Stimulated activated CD4-positive, alpha-beta T cell treated with anti-CD3 and anti-CD28 coated beads, Interleukin-2, amount 100 ng/mL, for 24 hours (primary cell): Measurements from ENCODE around the gene KLRG1.
A peak's percentile ranks its signal among the peaks of the same experiment; 100 is the strongest.

ENCODE experiments used
- DNase-seq, 2 donors: peaks; one replicate each; pipeline ENCODE4 v3.0.0-alpha.2; 2020

Gene KLRG1

DNA sequence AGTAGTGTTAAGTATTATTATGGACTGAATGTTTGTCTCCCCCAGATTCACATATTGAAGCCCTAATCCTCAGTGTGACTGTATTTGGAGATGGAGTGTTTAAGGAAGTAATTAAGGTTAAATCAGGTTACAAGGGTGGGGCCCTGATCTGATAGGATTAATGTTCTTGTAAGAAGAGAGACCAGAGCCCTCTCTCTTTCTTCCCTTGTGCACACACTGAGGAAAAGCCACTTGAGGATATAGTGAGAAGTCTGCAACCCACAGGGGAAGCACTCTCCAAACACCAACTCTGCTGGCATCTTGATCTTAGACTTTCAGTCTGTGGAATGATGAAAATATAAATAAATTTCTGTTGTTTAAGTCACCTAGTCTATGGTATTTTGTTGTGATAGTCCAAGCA lies 2.2 kb upstream of the KLRG1 start:
- no peak for DNase-seq

- DNase-seq, result no peak
Observed at GRCh38 chr12:8987685-8988084, 1.7 kb upstream of the KLRG1 start.

DNA sequence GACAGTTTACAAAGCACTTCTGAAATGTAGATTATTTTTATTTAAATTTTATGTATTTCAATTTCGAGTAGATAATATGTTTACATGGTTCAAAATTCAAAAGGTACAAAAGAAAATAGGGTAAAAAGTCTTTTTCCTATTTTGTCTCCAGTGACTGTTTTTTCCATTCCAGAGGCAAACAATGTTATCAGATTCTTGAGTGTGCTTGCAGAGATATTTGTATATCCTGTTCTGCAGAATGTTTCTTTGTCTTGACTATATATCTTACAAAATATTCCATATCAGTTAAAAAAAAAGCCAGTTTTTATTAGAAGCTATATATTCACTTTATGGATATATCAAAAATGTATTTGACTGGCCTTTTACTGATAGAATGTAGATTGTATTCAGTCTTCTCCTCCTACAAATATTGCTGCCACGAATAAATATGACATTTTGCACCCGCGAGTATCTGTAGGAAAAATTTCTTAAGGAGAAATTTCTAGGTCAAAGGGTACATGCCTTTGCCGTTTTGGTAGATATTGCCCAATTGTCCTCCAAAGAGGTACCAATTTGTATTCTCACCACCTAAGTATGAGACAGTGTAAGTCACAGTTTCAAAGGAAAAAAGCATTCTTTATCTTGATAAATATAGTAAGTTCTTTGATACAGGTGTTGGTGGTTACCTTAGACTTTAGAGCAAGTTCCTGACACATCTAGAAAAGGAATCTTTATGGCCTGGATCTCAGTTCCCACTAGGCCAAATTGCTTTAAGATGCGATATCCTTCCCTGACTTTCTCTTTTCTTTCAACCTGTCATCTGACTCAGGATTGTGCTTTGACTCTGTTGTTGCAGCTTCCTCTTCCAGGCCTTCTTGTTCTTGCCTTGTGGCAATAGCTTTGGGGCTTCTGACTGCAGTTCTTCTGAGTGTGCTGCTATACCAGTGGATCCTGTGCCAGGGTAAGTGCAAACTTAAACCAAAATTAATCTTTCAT lies 2.3 kb downstream of the KLRG1 start:
- no peak for DNase-seq

- DNase-seq, result no peak
Observed at GRCh38 chr12:8993827-8994226, 4.5 kb downstream of the KLRG1 start.

GRCh38 chr12:8995021-8995775 lies 5.9 kb downstream of the KLRG1 start:
- no peak for DNase-seq

- peak; percentile 12 to 41 for DNase-seq
Observed at GRCh38 chr12:8996682-8997405, 7.5 kb downstream of the KLRG1 start.

DNA sequence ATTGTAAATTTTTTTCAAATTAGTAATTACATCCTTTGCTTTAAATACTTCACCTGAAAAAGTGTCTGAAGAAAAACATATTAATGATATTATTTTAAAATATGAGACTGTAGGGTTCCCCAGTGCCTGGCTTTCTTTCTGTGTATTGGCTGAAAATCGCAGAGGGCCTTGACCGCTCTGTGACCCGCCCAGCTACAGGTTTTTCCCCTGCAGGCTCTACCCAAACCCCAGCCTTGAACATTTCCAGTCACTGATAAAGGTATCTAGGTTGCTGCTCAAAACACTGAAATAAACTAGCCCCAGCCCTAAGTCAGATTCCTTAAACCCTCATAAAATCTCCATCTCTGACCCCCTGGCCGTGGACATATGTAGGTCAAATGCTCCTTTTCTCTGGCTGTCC lies 11.9 kb downstream of the KLRG1 start:
- no peak for DNase-seq

- DNase-seq, result no peak
Observed at GRCh38 chr12:9002335-9002734, 13.0 kb downstream of the KLRG1 start.

DNA sequence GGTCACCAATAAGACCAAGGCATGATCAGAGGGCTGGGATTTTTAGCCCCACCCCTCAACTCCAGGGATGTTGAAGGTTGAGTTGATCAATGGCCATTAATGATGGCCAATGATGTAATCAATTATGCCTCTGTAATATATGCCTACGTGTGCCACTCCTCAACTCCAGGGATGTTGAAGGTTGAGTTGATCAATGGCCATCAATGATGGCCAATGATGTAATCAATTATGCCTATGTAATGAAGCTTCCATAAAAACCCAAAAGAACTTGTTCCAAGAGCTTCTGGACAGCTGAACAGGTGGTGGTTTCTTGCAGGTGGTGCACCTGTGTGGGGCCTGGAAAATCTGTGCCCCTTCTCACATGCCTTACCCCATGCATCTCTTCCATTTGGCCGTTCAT lies 33.2 kb downstream of the KLRG1 start:
- no peak for DNase-seq

GRCh38 chr12:9024512-9024911 lies 35.2 kb downstream of the KLRG1 start:
- no peak for DNase-seq

- peak; percentile 47 to 54 for DNase-seq
Observed at GRCh38 chr12:9027161-9028059, 38.1 kb downstream of the KLRG1 start.

- DNase-seq, result no peak
Observed at GRCh38 chr12:9030776-9031175, 41.4 kb downstream of the KLRG1 start.

- DNase-seq, result no peak
Observed at GRCh38 chr12:9032202-9032964, 43.0 kb downstream of the KLRG1 start.

DNA sequence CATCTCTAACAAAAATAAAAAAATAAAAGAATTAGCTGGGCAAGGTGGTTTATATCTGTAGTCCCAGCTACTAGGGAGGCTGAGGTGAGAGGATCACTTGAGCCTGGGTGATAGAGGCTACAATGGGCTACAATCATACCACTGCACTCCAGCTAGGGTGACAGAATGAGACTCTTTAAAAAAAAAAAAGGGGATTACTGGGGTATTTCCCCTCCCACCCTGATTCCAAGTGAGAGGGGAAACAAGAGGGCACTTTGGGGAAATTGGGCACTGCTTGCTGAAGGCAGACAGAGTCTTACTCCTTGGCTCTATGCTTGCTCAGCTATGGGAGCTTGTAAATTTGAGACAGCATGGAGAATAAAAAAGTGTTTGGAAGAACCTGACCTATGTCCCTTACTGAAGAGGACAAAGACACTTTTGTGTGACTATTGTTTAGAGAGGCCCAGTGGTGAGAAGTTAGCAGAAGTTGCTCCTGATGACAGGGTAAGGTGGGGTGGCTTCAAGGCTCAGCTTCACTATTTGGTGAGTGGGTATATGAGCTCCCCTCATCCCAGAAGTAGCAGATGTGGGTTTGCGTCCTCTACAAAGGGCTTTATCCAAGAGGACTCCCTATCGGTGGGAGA lies 44.0 kb downstream of the KLRG1 start:
- DNase-seq, result no peak

DNA sequence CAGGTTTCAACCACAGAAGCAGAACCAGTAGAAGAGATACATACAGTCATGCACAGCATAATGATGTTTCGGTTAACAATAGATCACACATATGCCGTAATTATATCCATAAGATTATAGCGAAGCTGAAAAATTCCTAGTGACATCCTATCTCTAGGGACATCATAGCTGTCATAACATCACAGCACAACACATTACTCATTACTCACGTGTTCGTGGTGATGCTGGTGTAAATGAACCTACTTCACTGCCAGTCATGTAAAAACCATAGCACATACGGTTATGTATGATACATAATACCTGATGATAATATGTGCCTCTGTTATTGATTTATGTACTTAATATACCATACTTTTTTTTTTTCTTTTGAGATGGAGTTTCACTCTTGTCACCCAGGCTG lies 44.7 kb downstream of the KLRG1 start:
- no peak for DNase-seq

DNA sequence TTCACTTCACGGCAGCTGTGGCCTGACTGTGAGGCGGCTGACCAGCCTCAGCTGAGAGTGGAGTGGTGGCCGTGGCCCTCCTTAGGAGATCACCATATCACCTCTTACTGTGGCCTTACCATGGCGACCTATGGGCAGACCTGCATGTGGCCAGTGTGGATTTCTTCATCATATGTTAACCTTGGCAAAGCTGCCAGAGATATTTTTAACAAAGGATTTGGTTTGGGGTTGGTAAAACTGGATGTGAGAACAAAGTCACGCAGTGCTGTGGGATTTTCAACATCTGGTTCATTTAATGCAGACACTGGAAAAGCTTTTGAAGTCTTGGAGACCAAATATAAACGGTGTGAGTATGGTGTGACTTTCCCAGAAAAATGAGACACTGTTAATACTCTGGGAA lies 46.9 kb downstream of the KLRG1 start:
- DNase-seq, result no peak

DNA sequence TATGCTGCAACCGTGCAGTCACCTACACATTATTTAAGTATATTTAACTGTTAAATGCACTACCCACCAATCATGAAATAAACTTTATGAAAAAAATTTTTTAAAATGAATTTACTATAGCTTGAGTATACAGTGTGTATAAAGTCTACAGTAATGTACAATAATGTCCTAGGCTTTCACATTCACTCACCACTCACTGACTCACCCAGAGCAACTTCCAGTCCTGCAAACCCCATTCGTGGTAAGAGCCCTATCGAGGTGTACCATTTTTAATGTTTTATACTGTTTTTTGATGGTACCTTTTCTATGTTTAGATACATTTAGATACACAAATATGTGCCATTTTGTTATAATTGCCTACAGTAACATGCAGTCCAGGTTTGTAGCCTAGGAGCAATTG lies 48.1 kb downstream of the KLRG1 start:
- DNase-seq, result no peak

DNA sequence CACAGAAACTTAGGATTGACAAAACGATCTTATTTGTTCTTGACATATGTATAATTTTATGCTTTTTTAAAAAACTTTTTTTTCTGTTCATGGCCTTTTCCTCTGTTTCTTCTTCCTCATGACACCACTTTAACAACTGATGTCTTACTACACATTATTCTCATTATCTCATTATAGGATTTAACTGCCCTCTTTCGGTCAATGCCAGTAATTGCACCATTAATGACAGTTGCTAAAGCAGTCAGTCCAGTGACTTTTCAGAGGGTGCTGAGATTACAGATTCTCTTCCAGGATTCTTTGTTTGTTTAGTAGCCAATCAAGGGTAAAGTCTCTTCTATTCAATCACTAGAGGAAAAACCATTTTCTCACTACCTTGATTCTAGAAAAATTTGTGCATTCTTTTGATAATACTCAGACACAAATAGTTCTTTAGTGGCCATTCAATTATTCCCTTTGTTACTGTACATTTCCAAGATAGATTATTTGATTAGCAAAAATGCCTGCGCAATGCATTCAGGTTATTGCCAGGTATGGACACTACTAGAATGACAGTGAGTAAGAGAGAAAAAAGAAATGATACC lies 50.1 kb downstream of the KLRG1 start:
- DNase-seq, result no peak

- DNase-seq, result no peak
Observed at GRCh38 chr12:9040484-9041186, 51.3 kb downstream of the KLRG1 start.

GRCh38 chr12:9041321-9041720 lies 52.0 kb downstream of the KLRG1 start:
- DNase-seq, result no peak
